HUES48 (cell line): ENCODE measurements around the gene MYBPC1.
"Not testable (repeated sequence)": the region's sequence is repeated elsewhere in the genome, so short reads cannot be mapped to it uniquely, and the experiment has no call there.

Experiments
- H3K27ac ChIP-seq: one replicate; pipeline ENCODE4 v1.7.0; 2013; ENCODE audit warnings: low read depth, low read length, inconsistent platforms
- H3K27me3 ChIP-seq: 2 replicates; pipeline ENCODE4 v1.6.1; 2013; ENCODE audit warnings: mild to moderate bottlenecking, low read length; ENCODE audit not compliant: control insufficient read depth, insufficient read depth
- H3K36me3 ChIP-seq: 2 replicates; pipeline ENCODE4 v1.6.1; 2013; ENCODE audit warnings: low read length; ENCODE audit not compliant: control insufficient read depth, insufficient read depth
- H3K4me1 ChIP-seq: 2 replicates; pipeline ENCODE4 v1.6.1; 2013; ENCODE audit warnings: mild to moderate bottlenecking, low read length; ENCODE audit not compliant: control insufficient read depth, insufficient read depth
- H3K4me3 ChIP-seq: 2 replicates; pipeline ENCODE4 v1.5.1; 2013; ENCODE audit warnings: mild to moderate bottlenecking, low read depth, low read length
- H3K9ac ChIP-seq: 2 replicates; pipeline ENCODE4 v1.6.1; 2013; ENCODE audit warnings: mild to moderate bottlenecking, low read depth, low read length, moderate library complexity
- H3K9me3 ChIP-seq: 2 replicates; pipeline ENCODE4 v1.6.1; 2013; ENCODE audit warnings: low read length; ENCODE audit not compliant: control insufficient read depth, insufficient read depth

Gene MYBPC1

GRCh38 chr12:101594700-101595099 is at the start of gene MYBPC1:
MYBPC1 (plus strand) TSS chr12:101594971; CDS start chr12:101595071, 100 bp downstream.
- Histone ChIP-seq H3K27ac (no peak within 1 kb of the TSS), H3K9me3 (no peaks in the 10 kb centered on the region), H3K4me3 (no peak within 1 kb of the TSS), H3K4me1 (peaks cover 14% of the 10 kb centered on the region), H3K36me3 (no peaks in the 10 kb centered on the region), H3K9ac (no peak within 1 kb of the TSS), H3K27me3 (no peaks in the 10 kb centered on the region)

GRCh38 chr12:101551362-101552114 is 43.2 kb upstream of the MYBPC1 start:
- H3K4me1 ChIP-seq = 0 out of 2 replicates have a peak, but pooled peaks cover 7% of the 10 kb centered on the region
- H3K9ac ChIP-seq = no peak overlapping the region
- no peaks in the 10 kb centered on the region for H3K36me3 ChIP-seq
- H3K27me3 ChIP-seq = no peaks in the 10 kb centered on the region
- H3K9me3 ChIP-seq = peaks cover 12% of the 10 kb centered on the region
- no peak overlapping the region for H3K4me3 ChIP-seq
- no peak overlapping the region for H3K27ac ChIP-seq

- Histone ChIP-seq H3K4me3 (no peak overlapping the region), H3K9me3 (peaks cover 12% of the 10 kb centered on the region), H3K36me3 (no peaks in the 10 kb centered on the region), H3K9ac (no peak overlapping the region), H3K27ac (no peak overlapping the region), H3K27me3 (no peaks in the 10 kb centered on the region), H3K4me1 (0 out of 2 replicates have a peak, but pooled peaks cover 7% of the 10 kb centered on the region)
These were observed 42.5 kb upstream of the MYBPC1 start for GRCh38 chr12:101552277-101552676.

GRCh38 chr12:101557094-101557493 is 37.7 kb upstream of the MYBPC1 start:
- Histone ChIP-seq H3K9me3 (no peaks in the 10 kb centered on the region), H3K4me3 (no peak overlapping the region), H3K27me3 (no peaks in the 10 kb centered on the region), H3K4me1 (0 out of 2 replicates have a peak, but pooled peaks cover 3% of the 10 kb centered on the region), H3K36me3 (no peaks in the 10 kb centered on the region), H3K9ac (no peak overlapping the region), H3K27ac (no peak overlapping the region)

- not testable (repeated sequence) for H3K4me3 ChIP-seq, H3K27ac ChIP-seq, H3K36me3 ChIP-seq, H3K4me1 ChIP-seq, H3K27me3 ChIP-seq, H3K9me3 ChIP-seq, H3K9ac ChIP-seq
These were observed 36.0 kb upstream of the MYBPC1 start for GRCh38 chr12:101558726-101559125.

- peak overlapping the region; percentile 25 for H3K27ac ChIP-seq
These were observed 31.6 kb upstream of the MYBPC1 start for GRCh38 chr12:101563212-101563611.

GRCh38 chr12:101564912-101565311 is 29.9 kb upstream of the MYBPC1 start:
- no peak overlapping the region for H3K4me3 ChIP-seq
- H3K9me3 ChIP-seq = no peaks in the 10 kb centered on the region
- no peaks in the 10 kb centered on the region for H3K36me3 ChIP-seq
- H3K9ac ChIP-seq = no peak overlapping the region
- no peaks in the 10 kb centered on the region for H3K27me3 ChIP-seq
- H3K27ac ChIP-seq = no peak overlapping the region
- H3K4me1 ChIP-seq = peaks cover 41% of the 10 kb centered on the region

More at GRCh38 chr12:101563212-101563611, 31.6 kb upstream of the MYBPC1 start:
- Histone ChIP-seq H3K36me3 (no peaks in the 10 kb centered on the region), H3K9me3 (no peaks in the 10 kb centered on the region), H3K4me3 (no peak overlapping the region), H3K27me3 (no peaks in the 10 kb centered on the region), H3K4me1 (peaks cover 33% of the 10 kb centered on the region), H3K9ac (no peak overlapping the region)

- H3K27me3 ChIP-seq = no peaks in the 10 kb centered on the region
- H3K4me3 ChIP-seq = peak overlapping the region; percentile 27; the same call in 1 of the 2 replicates
- no peaks in the 10 kb centered on the region for H3K36me3 ChIP-seq
- peaks cover 48% of the 10 kb centered on the region for H3K4me1 ChIP-seq
- peak overlapping the region; percentile 37 for H3K9ac ChIP-seq
- no peaks in the 10 kb centered on the region for H3K9me3 ChIP-seq
- peak overlapping the region; percentile 94 for H3K27ac ChIP-seq
These were observed 28.5 kb upstream of the MYBPC1 start for GRCh38 chr12:101566318-101566717.

- Histone ChIP-seq H3K9ac (peak overlapping the region; percentile 0; the same call in 1 of the 2 replicates), H3K36me3 (no peaks in the 10 kb centered on the region), H3K4me1 (peaks cover 48% of the 10 kb centered on the region), H3K27ac (peak overlapping the region; percentile 49), H3K4me3 (no peak overlapping the region), H3K9me3 (no peaks in the 10 kb centered on the region), H3K27me3 (no peaks in the 10 kb centered on the region)
These were observed 26.9 kb upstream of the MYBPC1 start for GRCh38 chr12:101567918-101568317.

GRCh38 chr12:101570047-101570446 is 24.7 kb upstream of the MYBPC1 start:
- Histone ChIP-seq H3K9ac (no peak overlapping the region), H3K27me3 (no peaks in the 10 kb centered on the region), H3K9me3 (no peaks in the 10 kb centered on the region), H3K4me1 (peaks cover 43% of the 10 kb centered on the region), H3K4me3 (no peak overlapping the region), H3K36me3 (no peaks in the 10 kb centered on the region), H3K27ac (no peak overlapping the region)

- no peak overlapping the region for H3K9ac ChIP-seq
- H3K4me3 ChIP-seq = no peak overlapping the region
- no peaks in the 10 kb centered on the region for H3K27me3 ChIP-seq
- no peak overlapping the region for H3K27ac ChIP-seq
- no peaks in the 10 kb centered on the region for H3K36me3 ChIP-seq
- peaks cover 36% of the 10 kb centered on the region for H3K4me1 ChIP-seq
- no peaks in the 10 kb centered on the region for H3K9me3 ChIP-seq
These were observed 23.7 kb upstream of the MYBPC1 start for GRCh38 chr12:101571105-101571504.
